Psoas muscle (tissue), 8 donors: ENCODE measurements around the gene HS3ST2. TPM values are rescaled to one million over a fixed set of nuclear protein-coding genes. Genes with fewer than 3 reads are reported as not detected.
A peak's percentile ranks its signal among the peaks of the same experiment; 100 is the strongest.
"Not testable (repeated sequence)": the region's sequence is repeated elsewhere in the genome, so short reads cannot be mapped to it uniquely, and the experiment has no call there.

Source experiments
- ATAC-seq, 4 donors: fragments of 200-7000 bp; cut with Tn5 transposase; one replicate each; pipeline ENCODE4 v1.9.1; 2020; ENCODE audit warnings: moderate library complexity in 3 of 4, mild to moderate bottlenecking in 2 of 4
- DNase-seq, 2 donors: peaks; one replicate each; pipeline ENCODE4 v3.0.0-alpha.2; 2020
- H3K27ac ChIP-seq: fragments of 200-600 bp; one replicate; pipeline ENCODE4 v1.8.0; 2022
- H3K27me3 ChIP-seq, 3 donors: fragments of 200-600 bp in 1 of 3; one replicate each; pipeline versions ENCODE4 v1.6.1 to v1.8.0; 2013 to 2022; ENCODE audit warnings: low read length in 2 of 3, mild to moderate bottlenecking in 2 of 3, moderate library complexity in 1 of 3; ENCODE audit not compliant: insufficient read depth in 3 of 3
- H3K36me3 ChIP-seq, 2 donors: fragments of 200-600 bp in 1 of 2; one replicate each; pipeline versions ENCODE4 v1.6.1 to v1.8.0; 2013 to 2022; ENCODE audit warnings: low read depth in 1 of 2, mild to moderate bottlenecking in 1 of 2, moderate library complexity in 1 of 2; ENCODE audit not compliant: insufficient read depth in 1 of 2
- H3K4me1 ChIP-seq: fragments of 200-600 bp; one replicate; pipeline ENCODE4 v1.8.0; 2022
- H3K4me3 ChIP-seq: fragments of 200-600 bp; one replicate; pipeline ENCODE4 v1.8.0; 2022; ENCODE audit warnings: mild to moderate bottlenecking
- H3K9me3 ChIP-seq: fragments of 200-600 bp; one replicate; pipeline ENCODE4 v1.8.0; 2022
- CTCF ChIP-seq: fragments of 200-600 bp; IDR thresholded peaks from one replicate; pipeline ENCODE4 v1.8.0; 2022; ENCODE audit warnings: antibody characterized with exemption
- WGBS, 3 donors: extraction: QIAGEN DNeasy Blood & Tissue Kit; methylation state at CpG; one replicate each; pipeline versions ENCODE4 v1.1.6 to v1.1.7; 2013; 5-methylcytosine and 5-hydroxymethylcytosine counted together
- intact Hi-C, 2 donors: fragments of 100-400 bp; cut with DNase I; formaldehyde crosslinking; loops; one replicate each; pipeline versions ENCODE4 v1.11.0 to v1.14.2; 2022
- polyA plus RNA-seq, 3 donors: library from polyadenylated mRNA; stranded (reverse); fragments of 200-250 nt; gene quantifications; one replicate each; pipeline ENCODE4 v1.2.3, GENCODE V29; 2013
- total RNA-seq, 4 donors: library from RNA; stranded (reverse); fragmentation: NEBNext Ultra II Directional in 2 of 4; extraction: Animal tissue kit (Norgen Biotek cat#: 25700) in 2 of 4; gene quantifications; one replicate each; pipeline versions ENCODE4 v1.2.1 to v1.2.4, GENCODE V29; 2021 to 2023
- donor health status: healthy with polysubstance abuse.
- donor health status: DM: no; HTN: no; CAD: no; lungs with moderate emphysema.
- donor health status: Bipolar disorder and iron deficiency.
- donor health status: healthy.
- donor health status: DM: yes; HTN: yes; CAD: no.
- donor health status: DM: no; HTN: no; CAD: no.
- donor health status: DM: no; HTN: no; CAD: no.
- donor health status: DM: yes; HTN: yes; CAD: no.

HS3ST2 gene
- total and polyA plus RNA-seq, 7 donors, result 0.05 to 1.6 (median 0.42) TPM; not detected in 1

GRCh38 chr16:22813223-22813947, 577 bp upstream of the HS3ST2 start:
- no peak overlapping the region for H3K27ac ChIP-seq
- DNase-seq, result peak; percentile 30 to 49
- no peaks in the 10 kb centered on the region for H3K4me1 ChIP-seq
- ATAC-seq, result peak; percentile 61 to 78 (median 70)
- no peaks in the 10 kb centered on the region for H3K36me3 ChIP-seq
- intact Hi-C loops, result loop anchor here in 1 of 2 donors (2.0 kb wide), 1 partner anchor 129 kb away; no protein-coding TSS in a partner anchor
- TF ChIP-seq CTCF, result peak; percentile 51
- no peaks in the 10 kb centered on the region for H3K9me3 ChIP-seq
- WGBS, 3 donors, result 1 to 2% (median 1%) methylated on average over 48 to 59 of the region's 59 CpGs
- peak overlapping the region; percentile 58 for H3K4me3 ChIP-seq
- peaks cover 4 to 45% (median 10%) of the 10 kb centered on the region in 3 donors for H3K27me3 ChIP-seq

- no peak for TF ChIP-seq CTCF
- no peaks in the 10 kb centered on the region for H3K9me3 ChIP-seq
- H3K27me3 ChIP-seq, result peaks cover 0 to 45% (median 10%) of the 10 kb centered on the region in 3 donors
- 1 to 3% (median 3%) methylated on average over 28 to 41 of the region's 41 CpGs for WGBS, 3 donors
- DNase-seq (no peak), ATAC-seq (no peak)
- H3K36me3 ChIP-seq, result no peaks in the 10 kb centered on the region
- intact Hi-C loops, result no loop called here
- H3K4me3 ChIP-seq, result peak overlapping the region; percentile 58
- H3K4me1 ChIP-seq, result no peaks in the 10 kb centered on the region
- no peak overlapping the region for H3K27ac ChIP-seq
These were observed 746 bp downstream of the HS3ST2 start for GRCh38 chr16:22814711-22815105.

- Histone ChIP-seq H3K9me3 (no peaks in the 10 kb centered on the region), H3K4me3 (no peak overlapping the region), H3K4me1 (no peaks in the 10 kb centered on the region), H3K36me3 (no peaks in the 10 kb centered on the region), H3K27me3 (peaks cover 0 to 45% (median 10%) of the 10 kb centered on the region in 3 donors), H3K27ac (no peak overlapping the region)
- no peak for ATAC-seq
- intact Hi-C loops, result no loop called here
- WGBS, 3 donors, result 34 to 40% (median 38%) methylated on average over 5 of the region's 5 CpGs
- DNase-seq, result no peak
- TF ChIP-seq CTCF, result no peak
These were observed 1.9 kb downstream of the HS3ST2 start for GRCh38 chr16:22815863-22816262.

- Histone ChIP-seq H3K27me3 (peaks cover 0 to 45% (median 10%) of the 10 kb centered on the region in 3 donors), H3K27ac (no peak overlapping the region), H3K9me3 (no peaks in the 10 kb centered on the region), H3K4me1 (no peaks in the 10 kb centered on the region), H3K4me3 (no peak overlapping the region), H3K36me3 (no peaks in the 10 kb centered on the region)
- no peak for DNase-seq
- WGBS, 3 donors, result 67 to 74% (median 69%) methylated on average over 6 of the region's 6 CpGs
- no peak for ATAC-seq
- TF ChIP-seq CTCF, result no peak
- intact Hi-C loops, result no loop called here
These were observed 2.5 kb downstream of the HS3ST2 start for GRCh38 chr16:22816475-22816874.

- H3K27ac ChIP-seq, intact Hi-C loops, H3K4me3 ChIP-seq, H3K4me1 ChIP-seq, H3K9me3 ChIP-seq, ATAC-seq, H3K36me3 ChIP-seq, DNase-seq: not testable (repeated sequence)
- peaks cover 5 to 28% (median 10%) of the 10 kb centered on the region in 3 donors for H3K27me3 ChIP-seq
These were observed 4.8 kb downstream of the HS3ST2 start for GRCh38 chr16:22818736-22819135.
